Mucosa of rectum (tissue), 2 donors: ENCODE results near the gene DUSP15.

Experiments used
- H3K27ac ChIP-seq, 2 donors: one replicate each; pipeline ENCODE4 v1.7.0; 2013; ENCODE audit warnings: inconsistent platforms in 2 of 2, low read depth in 2 of 2, low read length in 2 of 2
- H3K27me3 ChIP-seq, 2 donors: one replicate each; pipeline ENCODE4 v1.7.0; 2013; ENCODE audit warnings: low read length in 2 of 2; ENCODE audit not compliant: control insufficient read depth in 2 of 2, insufficient read depth in 2 of 2
- H3K36me3 ChIP-seq, 2 donors: one replicate each; pipeline ENCODE4 v1.7.0; 2013; ENCODE audit warnings: low read length in 2 of 2; ENCODE audit not compliant: control insufficient read depth in 2 of 2, insufficient read depth in 2 of 2
- H3K4me1 ChIP-seq, 2 donors: one replicate each; pipeline ENCODE4 v1.7.0; 2013; ENCODE audit warnings: low read length in 2 of 2, mild to moderate bottlenecking in 1 of 2; ENCODE audit not compliant: control insufficient read depth in 2 of 2, insufficient read depth in 2 of 2
- H3K4me3 ChIP-seq, 2 donors: one replicate each; pipeline ENCODE4 v1.7.0; 2013; ENCODE audit warnings: low read length in 2 of 2
- H3K9ac ChIP-seq, 2 donors: one replicate each; pipeline ENCODE4 v1.7.0; 2013; ENCODE audit warnings: low read length in 2 of 2, low read depth in 1 of 2, mild to moderate bottlenecking in 1 of 2
- H3K9me3 ChIP-seq, 2 donors: one replicate each; pipeline ENCODE4 v1.7.0; 2013; ENCODE audit warnings: low read length in 2 of 2; ENCODE audit not compliant: control insufficient read depth in 2 of 2
- donor health status: healthy.
- donor health status: Normal muscosa, but diverticular disease.

DUSP15 gene

GRCh38 chr20:31846793-31847138, 23.6 kb downstream of the DUSP15 start:
- Histone ChIP-seq H3K9me3 (no peaks in the 10 kb centered on the region), H3K27me3 (peaks cover 5 to 15% of the 10 kb centered on the region in 2 donors), H3K36me3 (no peaks in the 10 kb centered on the region), H3K4me3 (no peak overlapping the region), H3K9ac (no peak overlapping the region), H3K27ac (no peak overlapping the region), H3K4me1 (peaks cover 0 to 2% of the 10 kb centered on the region in 2 donors)

- H3K36me3 ChIP-seq: no peaks in the 10 kb centered on the region
- H3K9ac ChIP-seq: peak within 1 kb of the TSS in 1 of 2 donors; percentile 10
- no peak within 1 kb of the TSS for H3K4me3 ChIP-seq
- H3K4me1 ChIP-seq: peaks cover 0 to 2% of the 10 kb centered on the region in 2 donors
- H3K27me3 ChIP-seq: peaks cover 2 to 5% of the 10 kb centered on the region in 2 donors
- H3K27ac ChIP-seq: no peak within 1 kb of the TSS
- H3K9me3 ChIP-seq: no peaks in the 10 kb centered on the region
Observed at GRCh38 chr20:31845300-31845863, 24.9 kb downstream of the DUSP15 start, which contains the start of gene FOXS1. TSS of gene FOXS1 (minus strand) at chr20:31845604. CDS start at chr20:31845542, 62 bp downstream.

DNA sequence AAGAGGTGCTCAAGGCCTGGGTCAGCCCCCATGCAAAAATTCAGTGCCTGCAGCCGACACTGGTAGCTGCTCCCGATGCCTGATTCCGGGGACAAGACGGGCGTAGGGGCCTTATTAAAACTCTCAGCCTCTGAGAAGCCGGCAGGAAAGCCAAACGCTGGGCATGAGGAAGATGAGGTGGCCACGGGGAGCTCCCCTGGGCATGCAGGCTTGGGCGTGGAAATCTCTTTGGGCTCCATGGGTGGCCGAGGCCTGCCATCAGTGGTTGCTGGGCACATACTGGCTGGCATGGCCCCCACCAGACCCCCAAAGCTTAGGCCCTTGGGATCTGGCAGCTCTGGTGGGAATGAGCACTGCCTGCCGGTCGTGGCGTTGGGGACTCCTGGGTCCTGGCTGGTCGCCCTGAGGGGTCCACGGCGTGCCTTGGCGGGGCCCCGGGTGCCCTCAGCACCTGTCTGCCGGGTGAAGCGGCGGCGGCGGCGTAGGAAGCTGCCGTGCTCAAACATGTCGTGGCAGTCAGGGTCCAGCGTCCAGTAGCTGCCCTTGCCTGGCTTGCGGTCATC, 25.5 kb downstream of the DUSP15 start:
- no peak overlapping the region for H3K4me3 ChIP-seq
- H3K9ac ChIP-seq: peak overlapping the region in 1 of 2 donors; percentile 10
- no peak overlapping the region for H3K27ac ChIP-seq
- H3K27me3 ChIP-seq: peaks cover 2% of the 10 kb centered on the region in 2 donors
- H3K4me1 ChIP-seq: peaks cover 0 to 2% of the 10 kb centered on the region in 2 donors
- H3K36me3 ChIP-seq: no peaks in the 10 kb centered on the region
- no peaks in the 10 kb centered on the region for H3K9me3 ChIP-seq

GRCh38 chr20:31843881-31844280, 26.4 kb downstream of the DUSP15 start:
- no peaks in the 10 kb centered on the region for H3K4me1 ChIP-seq
- H3K4me3 ChIP-seq: peak overlapping the region in 1 of 2 donors; percentile 20
- no peaks in the 10 kb centered on the region for H3K9me3 ChIP-seq
- H3K36me3 ChIP-seq: no peaks in the 10 kb centered on the region
- H3K27me3 ChIP-seq: no peaks in the 10 kb centered on the region
- no peak overlapping the region for H3K9ac ChIP-seq
- no peak overlapping the region for H3K27ac ChIP-seq

GRCh38 chr20:31843288-31843687, 27.0 kb downstream of the DUSP15 start:
- H3K27ac ChIP-seq: no peak overlapping the region
- no peak overlapping the region for H3K4me3 ChIP-seq
- no peak overlapping the region for H3K9ac ChIP-seq
- no peaks in the 10 kb centered on the region for H3K27me3 ChIP-seq
- no peaks in the 10 kb centered on the region for H3K36me3 ChIP-seq
- H3K9me3 ChIP-seq: no peaks in the 10 kb centered on the region
- H3K4me1 ChIP-seq: no peaks in the 10 kb centered on the region

- Histone ChIP-seq H3K4me1 (peaks cover 0 to 2% of the 10 kb centered on the region in 2 donors), H3K27me3 (no peaks in the 10 kb centered on the region), H3K4me3 (no peak overlapping the region), H3K27ac (no peak overlapping the region), H3K9ac (no peak overlapping the region), H3K36me3 (no peaks in the 10 kb centered on the region), H3K9me3 (no peaks in the 10 kb centered on the region)
Observed at GRCh38 chr20:31842471-31843157, 27.7 kb downstream of the DUSP15 start.

DNA sequence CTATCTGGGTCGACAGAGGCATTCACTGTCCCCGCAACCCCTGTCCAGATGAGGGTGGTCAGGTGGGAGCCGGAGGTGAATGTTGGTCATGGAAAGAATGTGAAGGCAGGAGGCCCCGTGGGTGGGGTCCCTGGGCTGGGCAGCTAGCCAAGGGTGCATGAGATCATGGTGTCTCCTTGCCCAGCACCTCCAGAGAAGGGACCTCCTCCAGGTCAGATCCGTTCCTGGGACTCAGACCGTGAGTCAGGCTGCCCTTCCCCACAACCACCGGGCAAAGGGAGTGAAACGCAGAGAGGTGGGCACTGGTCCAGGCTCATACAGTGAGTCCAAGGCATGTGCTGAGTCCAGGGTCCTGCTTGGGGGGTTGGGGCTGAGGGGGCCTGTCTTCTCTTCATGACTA, 28.4 kb downstream of the DUSP15 start:
- Histone ChIP-seq H3K36me3 (no peaks in the 10 kb centered on the region), H3K9ac (no peak overlapping the region), H3K4me1 (peaks cover under 1 to 3% of the 10 kb centered on the region in 2 donors), H3K4me3 (no peak overlapping the region), H3K9me3 (no peaks in the 10 kb centered on the region), H3K27ac (no peak overlapping the region), H3K27me3 (no peaks in the 10 kb centered on the region)

- Histone ChIP-seq H3K4me1 (peaks cover 8 to 10% of the 10 kb centered on the region in 2 donors), H3K27me3 (no peaks in the 10 kb centered on the region), H3K36me3 (no peaks in the 10 kb centered on the region), H3K27ac (no peak overlapping the region), H3K9me3 (no peaks in the 10 kb centered on the region), H3K9ac (no peak overlapping the region), H3K4me3 (no peak overlapping the region)
Observed at GRCh38 chr20:31840906-31841816, 29.2 kb downstream of the DUSP15 start.

DNA sequence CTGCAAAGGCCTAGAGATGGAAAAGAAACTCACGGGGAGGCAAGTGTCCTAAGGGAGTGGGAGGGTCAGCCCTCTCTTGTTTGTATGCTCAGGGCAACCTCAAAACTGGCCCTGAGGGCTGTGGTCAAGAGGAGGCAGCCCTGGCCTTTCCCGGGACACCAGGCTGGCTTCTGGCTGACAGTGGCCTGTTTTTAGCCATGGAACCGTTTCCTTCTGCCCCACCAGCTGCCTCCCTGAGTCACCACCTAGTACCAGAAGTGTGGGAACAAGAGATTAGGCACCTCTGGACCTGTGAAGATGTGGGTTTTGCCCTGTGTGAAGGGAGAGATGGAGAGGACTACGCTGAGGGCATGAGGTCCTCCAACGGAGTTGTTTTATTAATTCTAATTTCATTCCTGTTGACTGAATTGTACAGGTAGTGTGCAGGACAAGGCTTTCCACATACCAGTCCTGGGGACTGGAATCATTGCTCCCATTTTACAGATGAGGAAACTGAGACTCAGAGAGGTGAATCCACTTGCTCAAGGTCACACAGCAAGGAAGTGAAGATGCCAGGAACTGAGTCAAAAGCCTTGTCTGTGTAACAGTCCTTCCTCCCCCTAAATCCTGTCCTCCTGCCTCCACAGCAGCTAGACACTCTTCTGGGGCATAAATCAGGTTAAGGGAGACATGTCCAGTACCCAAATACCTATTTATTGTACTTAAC, 30.4 kb downstream of the DUSP15 start:
- Histone ChIP-seq H3K9ac (no peak overlapping the region), H3K27me3 (no peaks in the 10 kb centered on the region), H3K27ac (no peak overlapping the region), H3K4me3 (no peak overlapping the region), H3K9me3 (no peaks in the 10 kb centered on the region), H3K4me1 (peaks cover 16 to 19% of the 10 kb centered on the region in 2 donors), H3K36me3 (no peaks in the 10 kb centered on the region)
